Stimulated activated CD4-positive, alpha-beta T cell treated with anti-CD3 and anti-CD28 coated beads, TNF-alpha, amount 100 ng/mL, for 24 hours (primary cell): ENCODE measurements around the gene DNAJC2.
A peak's percentile ranks its signal among the peaks of the same experiment; 100 is the strongest.

Experiments
- DNase-seq, 3 experiments: peaks; one replicate each; pipeline ENCODE4 v3.0.0-alpha.2; 2020; ENCODE audit warnings: low read depth in 3 of 3

DNAJC2 gene, protein sequence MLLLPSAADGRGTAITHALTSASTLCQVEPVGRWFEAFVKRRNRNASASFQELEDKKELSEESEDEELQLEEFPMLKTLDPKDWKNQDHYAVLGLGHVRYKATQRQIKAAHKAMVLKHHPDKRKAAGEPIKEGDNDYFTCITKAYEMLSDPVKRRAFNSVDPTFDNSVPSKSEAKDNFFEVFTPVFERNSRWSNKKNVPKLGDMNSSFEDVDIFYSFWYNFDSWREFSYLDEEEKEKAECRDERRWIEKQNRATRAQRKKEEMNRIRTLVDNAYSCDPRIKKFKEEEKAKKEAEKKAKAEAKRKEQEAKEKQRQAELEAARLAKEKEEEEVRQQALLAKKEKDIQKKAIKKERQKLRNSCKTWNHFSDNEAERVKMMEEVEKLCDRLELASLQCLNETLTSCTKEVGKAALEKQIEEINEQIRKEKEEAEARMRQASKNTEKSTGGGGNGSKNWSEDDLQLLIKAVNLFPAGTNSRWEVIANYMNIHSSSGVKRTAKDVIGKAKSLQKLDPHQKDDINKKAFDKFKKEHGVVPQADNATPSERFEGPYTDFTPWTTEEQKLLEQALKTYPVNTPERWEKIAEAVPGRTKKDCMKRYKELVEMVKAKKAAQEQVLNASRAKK

DNA sequence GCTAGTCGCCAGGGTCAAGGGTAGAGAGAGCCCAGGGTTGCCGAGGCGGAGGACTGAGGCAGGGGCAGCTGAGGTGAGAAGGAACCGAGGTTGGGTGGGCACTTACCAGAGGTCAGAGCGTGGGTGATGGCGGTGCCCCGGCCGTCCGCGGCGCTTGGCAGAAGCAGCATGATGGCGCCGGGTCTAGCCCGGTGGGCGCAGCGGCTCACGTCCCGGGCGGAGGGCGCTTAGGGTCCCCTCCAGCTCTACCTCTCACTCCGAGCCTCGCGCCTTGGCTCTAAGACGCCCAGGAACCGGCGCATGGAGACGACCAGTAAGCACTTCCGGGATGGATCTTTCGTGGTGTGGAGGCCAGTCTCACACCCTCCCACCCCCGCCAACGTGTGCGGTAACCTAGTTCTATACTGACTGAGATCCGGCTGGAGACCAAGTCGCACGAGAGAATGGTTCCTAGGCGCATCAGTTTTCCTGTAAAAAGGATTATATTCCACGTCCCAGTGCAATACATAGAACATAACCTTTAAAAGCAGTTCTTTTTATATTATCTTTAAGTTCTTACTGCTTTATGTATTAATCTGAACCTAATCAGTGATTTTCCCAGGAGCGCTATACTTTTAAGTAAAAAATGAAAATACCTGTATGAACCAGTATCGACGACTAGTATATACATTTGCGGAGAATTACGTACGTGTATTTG lies at the start of gene DNAJC2:
TSS of gene DNAJC2 (minus strand) at position 315 of the 697 bp plus-strand sequence. CDS start at position 170, 145 bp downstream.
- DNase-seq = peak; percentile 65 to 84 (median 78)

- DNase-seq = no peak
These were observed 47.4 kb upstream of the DNAJC2 start for GRCh38 chr7:103391976-103392375.

DNA sequence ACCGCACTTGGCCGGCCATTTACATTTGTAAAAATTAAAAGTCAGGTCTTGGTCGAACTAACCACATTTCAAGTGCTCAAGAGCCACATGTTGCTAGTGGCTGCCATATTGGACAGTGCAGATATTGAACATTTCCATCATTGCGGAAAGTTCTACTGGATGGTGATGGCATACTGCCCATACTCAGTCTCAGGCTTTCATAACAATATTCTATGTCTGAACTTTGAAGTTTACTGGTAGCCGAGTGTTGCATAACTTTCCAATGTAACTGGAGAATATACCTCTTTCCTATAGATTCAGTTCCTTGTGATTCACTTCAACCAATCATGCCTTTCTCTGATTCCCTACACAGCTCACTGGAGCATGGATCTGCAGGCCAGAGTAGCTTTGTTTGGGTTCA lies 46.6 kb upstream of the DNAJC2 start:
- DNase-seq = no peak

DNA sequence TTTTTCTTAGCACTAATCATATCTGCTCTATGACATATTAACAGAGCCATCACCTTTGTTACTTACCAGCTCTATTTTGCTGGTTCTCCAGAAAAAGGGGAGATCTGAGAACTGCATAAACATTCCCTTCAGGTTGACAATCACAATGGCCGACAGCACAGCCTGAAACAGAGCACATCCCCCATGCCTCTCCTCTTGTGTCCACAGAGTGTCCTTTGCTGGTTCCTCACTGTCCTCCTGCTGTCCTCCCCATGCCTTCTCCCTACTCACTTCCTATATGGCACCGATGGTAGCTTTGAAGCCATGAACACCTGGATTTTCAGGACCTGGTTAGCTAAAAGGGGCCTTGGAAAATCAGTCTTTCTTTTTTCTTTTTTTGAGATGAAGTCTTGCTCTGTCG lies 44.7 kb upstream of the DNAJC2 start:
- no peak for DNase-seq

DNA sequence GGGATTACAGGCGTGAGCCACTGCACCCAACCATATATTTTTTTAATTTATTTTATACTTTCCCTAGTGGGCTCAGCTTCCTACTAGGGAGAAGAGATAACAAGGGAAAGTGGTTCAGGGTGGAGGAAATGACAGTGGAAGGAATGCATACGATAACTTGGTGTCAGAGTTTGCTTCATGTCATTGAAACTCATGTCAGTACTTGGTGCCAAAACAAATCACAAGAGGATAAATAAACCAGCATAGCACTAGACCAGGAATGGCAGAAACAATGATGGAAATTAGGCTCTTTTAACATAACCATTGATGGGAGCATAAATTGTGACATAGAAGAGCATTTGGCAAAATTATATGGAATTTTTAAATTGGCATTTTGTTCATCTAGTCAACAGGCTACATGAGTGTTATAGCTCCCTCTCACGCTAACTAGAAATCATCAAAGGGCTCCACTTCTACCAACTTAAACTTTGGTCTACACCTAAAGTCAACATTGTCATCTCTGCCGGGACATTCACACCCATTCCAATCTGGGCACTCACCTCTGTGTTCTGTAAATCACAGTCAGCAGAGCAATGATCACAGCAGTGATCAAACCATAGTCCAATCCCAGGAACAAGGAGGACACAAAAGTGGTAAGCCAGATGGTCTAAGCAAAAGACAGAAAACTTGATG lies 44.0 kb upstream of the DNAJC2 start:
- DNase-seq = no peak

DNA sequence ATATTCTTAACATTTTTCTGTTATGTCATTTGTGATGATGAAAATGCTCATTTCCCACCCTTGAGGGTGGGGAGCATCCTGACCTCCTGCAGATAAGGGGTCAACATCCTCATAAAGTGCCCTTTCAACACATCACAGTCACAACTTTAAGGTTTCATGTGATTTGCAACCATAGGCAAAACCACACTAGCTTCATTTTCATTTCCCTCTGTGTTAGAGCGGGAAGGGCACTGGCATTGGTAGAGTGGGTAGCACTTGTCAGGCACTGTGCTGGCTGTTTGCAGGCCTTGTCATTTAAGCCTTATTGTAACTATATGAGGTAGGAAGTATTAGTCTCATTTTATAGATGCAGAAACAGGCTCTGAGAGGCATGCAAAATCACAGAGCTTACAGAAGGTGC lies 42.7 kb upstream of the DNAJC2 start:
- DNase-seq = no peak

- no peak for DNase-seq
These were observed 37.5 kb upstream of the DNAJC2 start for GRCh38 chr7:103382032-103382402.

- no peak for DNase-seq
These were observed 36.9 kb upstream of the DNAJC2 start for GRCh38 chr7:103381280-103382031.

DNA sequence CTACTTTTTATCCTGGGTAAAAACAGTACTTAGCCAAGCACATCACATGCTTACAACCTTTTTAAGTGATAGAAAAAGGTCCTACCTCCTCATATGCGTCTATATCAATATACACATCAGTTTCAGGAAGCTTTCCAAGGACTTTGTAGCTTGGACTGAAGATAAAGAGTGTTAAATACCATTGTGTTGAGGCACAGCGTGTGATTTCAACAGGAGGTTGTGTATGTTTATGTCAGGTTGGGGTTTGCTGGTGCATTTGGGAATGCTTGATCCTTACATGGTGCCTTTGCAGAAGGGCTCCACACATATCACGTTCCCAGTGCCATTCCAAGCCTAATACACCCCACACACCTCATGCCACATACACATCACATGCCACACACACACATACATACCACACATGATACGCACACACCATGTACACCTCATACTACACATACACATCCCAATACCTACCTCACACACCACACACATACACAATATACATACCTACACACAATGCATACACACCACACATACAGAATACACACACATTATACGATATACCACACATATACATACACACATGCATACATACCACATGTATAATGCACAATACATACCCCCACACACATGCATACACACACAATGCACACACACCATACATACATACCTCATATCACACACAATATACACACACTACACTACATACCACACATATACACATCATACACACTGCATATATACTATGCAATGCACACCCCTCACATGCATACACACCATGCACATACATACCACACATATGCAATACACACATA lies 36.0 kb upstream of the DNAJC2 start:
- no peak for DNase-seq

- no peak for DNase-seq
These were observed 34.9 kb upstream of the DNAJC2 start for GRCh38 chr7:103379270-103379975.

DNA sequence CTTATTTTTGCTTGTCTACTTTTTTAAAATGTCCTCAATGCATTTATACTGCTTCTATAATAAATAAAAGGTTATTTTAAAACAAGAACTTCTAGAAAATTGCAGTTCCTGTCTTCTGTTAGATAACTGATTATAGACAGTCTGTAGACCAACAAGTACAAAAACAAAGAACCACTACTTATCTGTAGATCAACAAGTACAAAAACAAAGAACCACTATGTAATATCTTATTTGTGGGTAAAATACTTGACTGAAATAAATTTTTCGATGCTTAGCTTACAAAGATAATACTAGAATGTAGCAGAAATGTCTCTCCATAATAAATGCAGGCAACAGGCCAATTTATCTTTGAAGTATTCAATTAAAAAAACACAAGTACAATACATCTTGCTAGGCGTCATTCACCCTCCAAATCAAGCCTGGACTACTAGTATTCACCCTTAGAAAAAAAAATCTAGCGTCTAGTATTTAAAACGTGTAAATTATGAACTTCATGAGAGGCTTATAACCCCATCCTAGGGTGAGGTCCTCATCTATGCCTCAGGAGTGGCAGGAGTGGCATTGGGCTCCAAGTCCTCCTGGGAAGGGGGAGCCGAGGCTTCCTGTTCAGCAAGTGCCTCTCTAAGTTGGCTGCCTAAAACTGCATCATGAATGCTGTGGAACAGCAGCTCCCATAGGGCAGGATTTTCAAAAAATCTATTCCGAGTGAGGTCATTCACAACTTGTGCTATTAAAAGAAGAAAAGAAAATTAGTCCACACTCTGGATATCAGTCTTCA lies 29.5 kb upstream of the DNAJC2 start:
- no peak for DNase-seq

DNA sequence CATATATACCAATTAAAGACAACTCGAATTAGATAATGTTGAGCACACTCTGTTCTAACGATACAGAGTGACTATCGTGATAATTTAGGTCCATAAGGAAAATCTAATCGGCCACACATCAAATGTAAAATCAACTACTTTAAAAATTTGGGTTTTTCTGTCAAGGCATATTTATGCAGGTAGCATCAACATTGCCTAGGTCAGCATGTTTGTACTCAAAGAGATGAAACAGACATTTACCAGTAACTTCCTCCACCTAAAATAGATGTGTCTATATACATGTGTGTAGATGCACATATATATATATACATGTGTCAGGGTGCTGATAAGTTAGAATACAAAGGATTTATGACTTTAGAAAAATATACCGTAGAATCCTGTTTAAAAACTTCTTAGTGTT lies 24.9 kb upstream of the DNAJC2 start:
- DNase-seq = no peak

DNA sequence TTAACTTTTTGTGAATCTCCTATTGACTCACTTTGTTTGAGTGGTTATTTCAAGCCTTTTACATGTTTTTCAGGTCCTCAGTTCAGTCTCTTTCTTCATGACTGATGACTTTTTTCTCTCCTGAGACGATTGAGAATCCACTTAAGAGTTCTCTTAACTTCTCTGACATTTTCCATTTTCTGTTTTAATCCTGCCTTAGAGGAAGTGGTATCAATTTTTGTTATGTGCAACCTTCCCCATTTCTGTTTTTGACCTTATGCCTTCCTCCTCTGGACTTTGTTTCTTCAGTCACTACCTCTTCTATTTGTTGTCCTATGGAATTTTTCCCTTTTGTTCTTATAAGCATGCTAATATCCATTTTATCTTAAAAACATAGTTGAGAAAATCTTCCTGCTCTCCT lies 5.2 kb upstream of the DNAJC2 start:
- no peak for DNase-seq

DNA sequence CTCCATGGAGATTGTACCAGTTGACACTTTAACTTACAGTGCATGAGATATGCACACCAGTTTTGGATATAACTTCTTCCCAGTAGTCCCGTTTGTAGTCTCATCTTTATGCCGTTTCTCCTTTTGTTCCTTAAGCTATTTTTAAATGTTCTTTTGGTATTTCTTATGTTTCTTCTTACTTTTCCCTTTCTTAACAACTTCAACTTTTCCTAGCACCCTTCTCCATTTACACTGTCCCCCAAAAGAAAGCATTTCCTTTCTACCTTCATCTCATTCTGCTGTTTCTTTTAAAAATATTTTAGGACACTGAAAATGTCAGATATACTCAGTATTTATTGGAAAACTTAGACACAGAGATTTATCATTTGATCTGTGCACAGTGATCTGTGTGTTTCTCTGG lies 4.4 kb upstream of the DNAJC2 start:
- DNase-seq = no peak

DNA sequence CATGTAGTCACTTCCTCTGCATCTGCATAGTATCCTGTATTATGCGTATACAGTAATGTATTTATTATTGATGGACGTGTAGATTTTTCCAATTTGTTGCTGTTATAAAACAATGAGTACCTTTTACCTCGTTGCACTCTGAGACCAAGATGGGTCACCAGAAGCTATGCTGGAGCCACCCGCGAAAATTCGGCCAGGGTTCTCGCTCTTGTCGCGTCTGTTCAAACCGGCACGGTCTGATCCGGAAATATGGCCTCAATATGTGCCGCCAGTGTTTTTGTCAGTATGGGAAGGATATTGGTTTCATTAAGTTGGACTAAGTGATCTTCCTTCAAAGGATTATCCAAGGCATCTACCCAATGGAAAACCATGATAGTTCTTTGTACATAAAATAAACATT lies 3.9 kb upstream of the DNAJC2 start:
- DNase-seq = no peak

GRCh38 chr7:103347507-103348267 lies 3.1 kb upstream of the DNAJC2 start, which contains the start of gene PSMC2:
Gene PSMC2 (plus strand): TSS chr7:103347643. CDS start chr7:103347712, 69 bp downstream.
- DNase-seq = peak; percentile 68 to 80 (median 76)

- no peak for DNase-seq
These were observed 1.8 kb upstream of the DNAJC2 start for GRCh38 chr7:103346396-103346795.

- peak; percentile 5 to 38 (median 9) for DNase-seq
These were observed 662 bp downstream of the DNAJC2 start for GRCh38 chr7:103343758-103344452.
